Activated T-cell treated with anti-CD3 and anti-CD28 coated beads, Interleukin-2, amount 50 U/mL, for 4 hours (primary cell): ENCODE measurements around the gene GASK1A. TPM values are rescaled to one million over a fixed set of nuclear protein-coding genes. Genes with fewer than 3 reads are reported as not detected.

Source experiments
- ATAC-seq, 2 donors: fragments of 200-7000 bp; cut with Tn5 transposase; one replicate each; pipeline ENCODE4 v1.10.0; 2021
- DNase-seq: peaks from one replicate; pipeline ENCODE4 v3.0.0-alpha.2; 2020
- H3K27me3 Mint-ChIP-seq: one replicate; pipeline ENCODE4 v1.8.0; 2021; ENCODE audit warnings: low read depth, mixed read lengths
- H3K36me3 Mint-ChIP-seq: one replicate; pipeline ENCODE4 v1.8.0; 2022; ENCODE audit warnings: mixed read lengths; ENCODE audit not compliant: insufficient read depth
- H3K4me1 Mint-ChIP-seq: one replicate; pipeline ENCODE4 v1.8.0; 2021; ENCODE audit warnings: low read depth, mixed read lengths
- H3K4me3 Mint-ChIP-seq: one replicate; pipeline ENCODE4 v1.8.0; 2021; ENCODE audit warnings: mild to moderate bottlenecking, moderate library complexity, mixed read lengths
- H3K9me3 Mint-ChIP-seq: one replicate; pipeline ENCODE4 v1.8.0; 2021; ENCODE audit warnings: mixed read lengths
- total RNA-seq, 3 donors: library from RNA; stranded (reverse); gene quantifications; one replicate each; pipeline ENCODE4 v1.2.1, GENCODE V29; 2021

The GASK1A gene
- total RNA-seq, 3 donors from 2014 or later, result not detected

DNA sequence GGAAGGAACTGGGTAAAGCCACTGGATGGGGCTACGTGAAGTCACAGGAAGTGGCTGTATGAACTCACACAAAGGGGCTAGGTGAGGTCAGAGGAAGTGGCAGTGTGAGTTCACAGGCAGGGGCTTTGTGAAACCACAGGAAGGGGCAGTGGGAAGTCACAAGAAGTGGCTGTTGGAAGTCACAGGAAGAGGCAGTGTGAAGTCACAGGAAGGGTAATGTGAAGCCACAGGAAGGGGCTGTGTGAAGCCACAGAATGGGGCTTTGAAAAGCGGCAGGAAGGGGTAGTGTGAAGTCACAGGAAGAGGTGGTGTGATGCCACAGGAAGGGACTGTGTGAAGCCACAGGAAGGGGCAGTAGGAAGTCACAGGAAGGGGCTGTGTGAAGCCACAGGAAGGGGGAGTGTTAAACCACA is 34.6 kb downstream of the GASK1A start:
- ATAC-seq (peak; percentile 27 to 34), DNase-seq (no peak)
- Mint-ChIP-seq H3K9me3 (no peaks in the 10 kb centered on the region), H3K36me3 (no peaks in the 10 kb centered on the region), H3K4me3 (no peak overlapping the region), H3K27me3 (no peaks in the 10 kb centered on the region), H3K4me1 (peaks cover 2% of the 10 kb centered on the region)

DNA sequence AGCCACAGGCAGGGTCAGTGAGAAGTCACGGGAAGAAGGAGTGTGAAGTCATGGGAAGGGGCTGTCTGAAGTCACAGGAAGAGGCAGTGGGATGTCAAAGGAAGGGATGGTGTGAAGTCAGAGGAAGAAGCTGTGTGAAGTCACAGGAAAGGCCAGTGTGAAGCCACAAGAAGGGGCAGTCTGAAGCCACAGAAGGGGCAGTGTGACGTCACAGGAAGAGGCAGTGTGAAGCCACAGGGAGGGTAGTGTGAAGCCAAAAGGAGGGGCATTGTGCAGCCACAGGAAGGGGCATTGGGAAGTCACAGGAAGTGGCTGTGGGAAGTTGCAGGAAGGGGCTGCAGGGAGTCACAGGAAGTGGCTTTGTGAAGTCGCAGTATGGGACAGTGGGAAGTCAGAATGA is 35.1 kb downstream of the GASK1A start:
- H3K4me1 Mint-ChIP-seq, result peaks cover 7% of the 10 kb centered on the region
- no peaks in the 10 kb centered on the region for H3K36me3 Mint-ChIP-seq
- no peak for DNase-seq
- no peak overlapping the region for H3K4me3 Mint-ChIP-seq
- ATAC-seq, result no peak
- H3K27me3 Mint-ChIP-seq, result no peaks in the 10 kb centered on the region
- H3K9me3 Mint-ChIP-seq, result no peaks in the 10 kb centered on the region

DNA sequence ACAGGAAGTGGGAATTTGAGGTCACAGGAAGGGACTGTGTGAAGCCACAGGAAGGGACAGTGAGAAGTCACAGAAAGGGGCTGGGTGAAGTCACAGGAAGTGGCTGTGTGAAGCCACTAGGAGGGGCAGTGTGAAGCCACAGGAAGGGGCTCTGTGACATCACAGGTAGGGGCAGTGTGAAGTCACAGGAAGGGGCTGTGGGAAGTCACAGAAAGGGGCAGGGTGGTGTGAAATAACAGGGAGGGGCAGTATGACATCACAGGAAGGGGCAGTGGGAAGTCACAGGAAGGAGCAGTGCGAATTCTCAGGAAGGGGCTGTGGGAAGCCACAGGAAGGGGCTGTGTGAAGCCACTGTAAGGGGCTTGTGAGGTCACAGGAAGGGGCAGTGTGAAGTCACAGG is 35.8 kb downstream of the GASK1A start:
- Mint-ChIP-seq H3K4me3 (no peak overlapping the region), H3K27me3 (no peaks in the 10 kb centered on the region), H3K4me1 (peaks cover 14% of the 10 kb centered on the region), H3K36me3 (no peaks in the 10 kb centered on the region), H3K9me3 (no peaks in the 10 kb centered on the region)
- DNase-seq (no peak), ATAC-seq (no peak)

DNA sequence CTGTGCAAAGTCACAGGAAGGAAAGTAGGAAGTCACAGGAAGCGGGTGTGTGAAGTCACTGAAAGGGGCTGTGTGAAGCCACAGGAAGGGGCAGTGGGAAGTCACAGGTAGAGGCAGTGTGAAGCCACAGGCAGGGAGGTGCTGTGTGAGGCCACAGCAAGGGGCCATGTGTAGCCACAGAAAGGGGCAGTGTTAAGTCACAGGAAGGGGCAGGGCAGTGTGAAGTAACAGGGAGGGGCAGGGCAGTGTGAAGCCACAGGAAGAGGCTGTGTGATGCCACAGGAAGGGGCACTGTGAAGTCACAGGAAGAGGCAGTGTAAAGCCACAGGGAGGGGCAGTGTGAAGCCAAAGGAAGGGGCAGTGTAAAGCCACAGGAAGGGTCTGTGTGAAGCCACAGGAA is 36.5 kb downstream of the GASK1A start:
- ATAC-seq (no peak), DNase-seq (no peak)
- Mint-ChIP-seq H3K4me3 (no peak overlapping the region), H3K27me3 (no peaks in the 10 kb centered on the region), H3K36me3 (no peaks in the 10 kb centered on the region), H3K9me3 (no peaks in the 10 kb centered on the region), H3K4me1 (peaks cover 19% of the 10 kb centered on the region)

DNA sequence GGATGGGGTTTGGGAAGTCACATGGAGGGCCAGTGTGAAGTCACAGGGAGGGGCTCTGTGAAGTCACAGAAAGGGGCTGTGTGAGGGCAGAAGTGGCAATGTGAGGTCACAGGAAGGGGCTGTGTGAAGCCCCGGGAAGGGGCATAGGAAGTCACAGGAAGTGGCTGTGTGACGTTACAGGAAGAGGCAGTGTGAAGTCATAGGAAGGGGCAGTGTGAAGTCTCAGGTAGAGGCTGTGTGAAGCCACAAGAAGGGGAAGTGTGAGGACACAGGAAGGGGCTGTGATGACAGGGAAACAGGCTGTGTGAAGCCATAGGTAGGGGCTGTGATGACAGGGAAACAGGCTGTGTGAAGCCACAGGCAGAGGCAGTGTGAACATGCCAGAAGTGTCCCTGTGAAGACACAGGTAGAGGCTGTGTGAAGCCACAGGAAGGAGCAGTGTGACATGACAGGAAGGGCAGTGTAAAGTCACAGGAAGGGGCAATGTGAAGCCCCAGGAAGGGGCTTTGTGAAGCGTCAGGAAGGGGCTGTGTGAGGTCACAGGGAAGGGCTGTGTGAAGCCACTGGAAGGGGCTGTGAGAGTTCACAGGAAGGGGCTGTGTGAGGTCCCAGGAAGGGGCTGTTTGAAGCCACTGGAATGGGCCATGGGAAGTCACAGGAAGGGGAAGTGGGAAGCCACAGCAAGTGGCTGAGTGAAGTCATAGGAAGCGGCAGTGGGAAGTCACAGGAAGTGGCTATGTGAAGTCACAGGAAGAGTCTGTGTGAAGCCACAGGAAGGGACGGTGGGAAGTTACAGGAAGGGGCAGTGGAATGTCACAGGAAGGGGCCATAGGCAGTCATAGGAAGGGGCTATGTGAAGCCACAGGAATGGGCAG is 37.1 kb downstream of the GASK1A start:
- peaks cover 26% of the 10 kb centered on the region for H3K4me1 Mint-ChIP-seq
- no peak overlapping the region for H3K4me3 Mint-ChIP-seq
- DNase-seq (no peak), ATAC-seq (peak in 1 of 2 donors; percentile 10)
- no peaks in the 10 kb centered on the region for H3K36me3 Mint-ChIP-seq
- H3K27me3 Mint-ChIP-seq, result no peaks in the 10 kb centered on the region
- no peaks in the 10 kb centered on the region for H3K9me3 Mint-ChIP-seq

DNA sequence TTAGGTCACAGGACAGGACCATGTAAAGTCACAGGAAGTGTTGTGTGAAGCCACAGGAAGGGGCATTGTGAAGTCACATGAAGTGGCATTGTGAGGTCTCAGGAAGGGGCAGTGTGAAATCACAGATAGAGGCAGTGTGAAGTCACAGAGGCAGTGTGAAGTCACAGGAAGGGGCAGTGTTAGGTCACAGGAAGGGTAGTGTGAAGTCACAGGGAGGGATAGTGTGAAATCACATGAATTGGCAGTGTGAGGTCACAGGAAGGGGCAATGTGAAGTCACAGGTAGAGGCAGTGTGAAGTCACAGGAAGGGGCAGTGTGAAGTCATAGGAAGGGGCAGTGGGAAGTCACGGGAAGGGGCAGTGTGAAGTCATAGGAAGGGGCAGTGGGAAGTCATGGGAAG is 37.9 kb downstream of the GASK1A start:
- Mint-ChIP-seq H3K4me3 (no peak overlapping the region), H3K4me1 (peaks cover 33% of the 10 kb centered on the region), H3K27me3 (no peaks in the 10 kb centered on the region), H3K36me3 (no peaks in the 10 kb centered on the region), H3K9me3 (no peaks in the 10 kb centered on the region)
- ATAC-seq, result no peak
- DNase-seq, result no peak

DNA sequence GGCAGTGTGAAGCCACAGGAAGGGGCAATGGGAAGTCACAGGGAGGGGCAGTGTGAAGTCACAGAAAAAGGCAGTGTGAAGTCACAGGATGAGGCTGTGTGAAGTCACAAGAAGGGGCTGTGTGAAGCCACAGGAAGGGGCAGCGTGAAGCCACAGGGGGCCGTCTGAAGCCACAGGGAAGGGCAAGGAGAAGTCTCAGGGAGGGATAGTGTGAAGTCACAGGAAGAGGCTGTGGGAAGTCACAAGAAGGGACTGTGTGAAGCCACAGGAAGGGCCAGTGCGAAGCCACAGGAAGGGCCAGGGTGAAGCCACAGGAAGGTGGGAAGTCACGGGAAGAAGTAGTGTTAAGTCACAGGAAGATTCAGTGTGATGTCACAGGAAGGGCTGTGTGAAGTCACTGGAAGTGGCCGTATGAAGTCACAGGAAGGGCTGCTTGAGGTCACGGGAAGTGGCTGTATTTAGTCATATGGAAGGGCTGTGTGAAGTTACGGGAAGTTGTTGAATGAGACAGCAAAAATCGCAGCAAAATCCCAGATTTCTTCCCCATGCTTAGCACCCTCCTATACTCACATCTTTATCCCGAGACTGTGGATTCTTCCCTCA is 38.6 kb downstream of the GASK1A start:
- ATAC-seq, result no peak
- no peaks in the 10 kb centered on the region for H3K27me3 Mint-ChIP-seq
- H3K9me3 Mint-ChIP-seq, result peaks cover 3% of the 10 kb centered on the region
- peaks cover 40% of the 10 kb centered on the region for H3K4me1 Mint-ChIP-seq
- no peak for DNase-seq
- H3K4me3 Mint-ChIP-seq, result no peak overlapping the region
- no peaks in the 10 kb centered on the region for H3K36me3 Mint-ChIP-seq

DNA sequence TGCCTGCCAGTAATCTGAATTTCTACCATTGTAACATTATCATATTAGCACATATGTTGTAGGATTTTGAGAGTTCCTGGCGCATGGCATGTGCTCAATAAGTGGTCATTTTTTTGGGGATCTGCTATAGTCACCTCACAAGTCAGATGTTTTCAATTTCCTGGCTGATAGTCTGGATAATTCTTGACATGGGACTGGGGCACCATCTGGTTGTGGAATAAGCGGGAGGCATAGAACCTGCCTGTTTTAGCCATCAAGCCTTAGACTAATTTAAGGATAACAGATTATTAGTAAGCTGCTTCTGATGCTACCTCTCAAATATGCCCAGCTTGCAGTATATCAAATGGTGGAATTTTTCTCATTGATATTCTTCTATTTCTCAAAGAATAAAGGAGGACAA is 39.1 kb downstream of the GASK1A start:
- no peak for DNase-seq
- H3K27me3 Mint-ChIP-seq, result no peaks in the 10 kb centered on the region
- no peak for ATAC-seq
- peaks cover 6% of the 10 kb centered on the region for H3K9me3 Mint-ChIP-seq
- H3K4me3 Mint-ChIP-seq, result no peak overlapping the region
- peaks cover 46% of the 10 kb centered on the region for H3K4me1 Mint-ChIP-seq
- no peaks in the 10 kb centered on the region for H3K36me3 Mint-ChIP-seq

DNA sequence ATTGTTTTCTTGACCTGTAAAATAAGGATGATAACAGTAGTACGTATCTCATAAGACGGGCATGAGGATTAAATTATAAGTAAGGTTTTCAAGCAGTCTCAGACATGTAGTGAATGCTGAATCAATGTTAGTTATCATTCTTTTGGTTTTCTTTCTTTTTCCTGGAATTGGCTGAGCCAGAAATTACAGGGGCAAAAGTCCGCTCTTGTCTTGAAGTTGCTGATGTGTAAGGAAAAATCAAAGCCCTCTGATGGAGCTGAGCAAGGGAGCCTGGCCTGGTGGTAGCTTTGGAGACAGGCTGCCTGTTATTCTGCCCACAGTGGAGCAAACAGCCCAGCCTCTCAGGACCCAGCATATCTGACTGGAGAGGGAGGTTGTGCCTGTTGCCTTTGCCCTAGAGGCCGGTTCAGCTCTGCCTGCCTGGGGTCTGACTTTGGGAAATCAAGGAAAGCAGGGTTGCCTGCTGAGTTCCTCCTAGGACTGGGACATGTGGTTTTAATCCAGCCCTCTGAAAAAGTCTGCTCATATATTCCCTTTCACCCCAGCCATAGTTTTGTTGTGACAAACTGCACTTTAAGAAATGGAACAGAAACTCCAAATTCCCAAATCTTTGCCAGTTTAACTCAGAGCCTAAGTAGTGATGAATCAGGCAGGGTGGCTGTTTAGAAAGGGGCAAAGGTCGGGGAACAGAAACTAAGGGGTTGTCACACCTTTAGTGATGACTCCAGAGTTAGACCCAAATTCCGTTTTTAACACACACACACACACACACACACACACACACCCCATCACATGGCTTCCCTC is 40.1 kb downstream of the GASK1A start:
- H3K27me3 Mint-ChIP-seq, result no peaks in the 10 kb centered on the region
- H3K4me3 Mint-ChIP-seq, result no peak overlapping the region

DNA sequence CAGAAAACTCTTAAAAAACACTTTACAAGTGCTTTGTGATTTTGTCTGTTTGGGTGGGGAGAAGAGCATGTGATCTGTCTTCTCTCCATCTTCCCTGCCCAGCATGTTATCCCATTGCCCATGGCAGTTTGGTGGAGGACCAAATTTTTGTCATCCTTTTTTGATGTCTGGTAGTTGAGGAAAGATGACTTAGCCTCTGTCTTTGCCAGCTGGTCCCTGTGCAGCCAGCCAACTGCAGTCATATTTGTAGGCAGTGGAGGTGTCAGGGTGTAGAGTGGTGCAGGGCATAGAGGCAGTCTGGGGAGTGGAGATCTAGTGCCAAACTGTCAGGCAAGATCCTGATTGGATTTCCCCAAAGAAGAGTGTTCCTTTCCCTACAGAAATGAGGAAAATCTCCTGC is 40.7 kb downstream of the GASK1A start:
- ATAC-seq (no peak), DNase-seq (no peak)
- H3K36me3 Mint-ChIP-seq, result no peaks in the 10 kb centered on the region
- peaks cover 62% of the 10 kb centered on the region for H3K4me1 Mint-ChIP-seq
- no peaks in the 10 kb centered on the region for H3K27me3 Mint-ChIP-seq
- no peak overlapping the region for H3K4me3 Mint-ChIP-seq
- peaks cover 6% of the 10 kb centered on the region for H3K9me3 Mint-ChIP-seq

More for the DNA sequence above, 40.1 kb downstream of the GASK1A start:
- no peaks in the 10 kb centered on the region for H3K36me3 Mint-ChIP-seq
- DNase-seq (no peak), ATAC-seq (no peak)
- peaks cover 6% of the 10 kb centered on the region for H3K9me3 Mint-ChIP-seq
- peaks cover 55% of the 10 kb centered on the region for H3K4me1 Mint-ChIP-seq

DNA sequence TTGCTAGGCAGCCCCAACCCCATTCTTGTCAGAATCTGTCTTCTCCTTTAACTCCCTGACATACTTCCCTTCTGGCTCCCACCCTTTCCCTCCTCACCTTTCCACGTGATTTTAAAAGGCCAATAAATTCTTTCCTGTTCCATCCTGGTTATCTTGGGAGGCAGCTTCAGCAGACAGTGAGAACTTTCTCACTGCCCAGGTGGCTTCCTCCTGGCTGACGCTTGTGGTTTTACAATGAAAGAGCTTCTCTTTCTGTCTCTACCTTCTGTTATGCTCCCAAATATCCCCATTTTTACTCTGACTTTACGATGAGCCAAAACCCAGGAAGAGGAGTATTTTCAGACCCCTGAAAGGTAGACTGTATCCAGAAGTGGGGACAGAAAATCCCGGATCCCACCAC is 42.1 kb downstream of the GASK1A start:
- peaks cover 73% of the 10 kb centered on the region for H3K4me1 Mint-ChIP-seq
- H3K27me3 Mint-ChIP-seq, result no peaks in the 10 kb centered on the region
- H3K9me3 Mint-ChIP-seq, result peaks cover 6% of the 10 kb centered on the region
- ATAC-seq (no peak), DNase-seq (no peak)
- H3K4me3 Mint-ChIP-seq, result no peak overlapping the region
- H3K36me3 Mint-ChIP-seq, result no peaks in the 10 kb centered on the region

DNA sequence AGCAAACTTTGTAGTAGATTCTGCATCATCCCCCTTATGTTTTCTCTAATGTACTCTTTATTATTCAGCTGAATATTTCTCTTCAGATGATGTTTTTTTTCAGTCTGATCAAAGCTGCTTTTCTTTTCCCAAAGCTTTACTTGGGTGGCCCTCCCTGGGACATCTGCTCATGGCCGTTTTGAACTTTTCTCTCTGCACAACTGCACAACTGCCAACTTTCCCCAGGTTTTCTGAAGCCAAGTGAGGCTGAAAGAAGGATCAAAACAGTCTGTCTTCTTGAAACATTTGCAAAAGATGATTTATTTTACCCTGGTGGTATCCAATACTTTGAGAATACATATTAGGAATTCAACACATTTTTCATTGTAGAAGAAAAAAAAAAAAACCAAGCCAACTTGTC is 43.0 kb downstream of the GASK1A start:
- Mint-ChIP-seq H3K36me3 (no peaks in the 10 kb centered on the region), H3K9me3 (peaks cover 6% of the 10 kb centered on the region), H3K27me3 (no peaks in the 10 kb centered on the region), H3K4me3 (no peak overlapping the region), H3K4me1 (peaks cover 73% of the 10 kb centered on the region)
- no peak for DNase-seq
- ATAC-seq, result no peak

DNA sequence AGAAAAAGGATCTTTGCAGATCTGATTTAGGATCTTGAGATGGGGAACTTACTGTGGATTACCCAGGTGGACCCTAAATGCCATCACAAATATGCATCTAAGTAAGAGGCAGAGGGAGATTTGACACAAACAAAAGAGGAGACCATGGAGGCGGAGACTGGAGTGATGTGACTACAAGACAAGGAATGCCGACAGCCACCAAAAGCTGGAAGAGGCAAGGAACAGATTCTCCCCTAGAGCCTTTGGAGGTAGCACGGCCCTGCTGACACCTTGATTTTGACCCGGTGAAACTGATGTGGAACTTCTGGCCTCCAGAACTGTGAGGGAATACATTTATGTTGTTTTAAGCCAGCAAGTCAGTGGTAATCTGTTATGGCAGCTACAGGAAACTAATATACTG is 44.0 kb downstream of the GASK1A start:
- Mint-ChIP-seq H3K4me3 (no peak overlapping the region), H3K4me1 (peaks cover 73% of the 10 kb centered on the region), H3K36me3 (no peaks in the 10 kb centered on the region), H3K27me3 (no peaks in the 10 kb centered on the region), H3K9me3 (peaks cover 6% of the 10 kb centered on the region)
- DNase-seq, result no peak
- ATAC-seq, result no peak

DNA sequence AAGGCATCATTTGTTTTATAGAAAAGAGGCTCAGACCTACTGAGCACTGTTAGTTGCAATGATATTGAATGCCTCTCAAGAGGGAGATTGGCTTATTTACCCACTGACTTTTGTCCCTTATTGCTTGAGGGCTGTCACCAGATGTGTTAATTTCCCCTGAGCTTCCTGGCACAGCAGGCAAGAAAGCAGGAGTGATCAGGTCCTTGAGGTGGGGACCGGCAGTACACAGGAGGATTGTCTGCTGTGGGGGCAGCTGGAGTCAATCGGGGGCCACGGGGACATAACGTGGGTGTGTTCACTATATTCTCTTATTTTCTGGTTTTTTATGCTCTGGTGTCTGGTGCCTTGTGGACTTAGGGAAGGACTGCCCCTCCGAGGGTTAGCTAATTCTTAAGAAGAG is 44.6 kb downstream of the GASK1A start:
- H3K4me3 Mint-ChIP-seq, result peak overlapping the region; percentile 70
- no peaks in the 10 kb centered on the region for H3K27me3 Mint-ChIP-seq
- H3K4me1 Mint-ChIP-seq, result peaks cover 72% of the 10 kb centered on the region
- DNase-seq (no peak), ATAC-seq (peak; percentile 9 to 19)
- peaks cover 6% of the 10 kb centered on the region for H3K9me3 Mint-ChIP-seq
- H3K36me3 Mint-ChIP-seq, result no peaks in the 10 kb centered on the region
